ENCODE results near the gene WDR44. TPM values are rescaled to one million over a fixed set of nuclear protein-coding genes. Genes with fewer than 3 reads are reported as not detected.
A peak's percentile ranks its signal among the peaks of the same experiment; 100 is the strongest.
"Not testable (repeated sequence)": the region's sequence is repeated elsewhere in the genome, so short reads cannot be mapped to it uniquely, and the experiment has no call there.

WDR44 gene
- total RNA-seq, result 10 to 100 TPM; 12.6 to 16.3 (median 14.1) TPM

DNA sequence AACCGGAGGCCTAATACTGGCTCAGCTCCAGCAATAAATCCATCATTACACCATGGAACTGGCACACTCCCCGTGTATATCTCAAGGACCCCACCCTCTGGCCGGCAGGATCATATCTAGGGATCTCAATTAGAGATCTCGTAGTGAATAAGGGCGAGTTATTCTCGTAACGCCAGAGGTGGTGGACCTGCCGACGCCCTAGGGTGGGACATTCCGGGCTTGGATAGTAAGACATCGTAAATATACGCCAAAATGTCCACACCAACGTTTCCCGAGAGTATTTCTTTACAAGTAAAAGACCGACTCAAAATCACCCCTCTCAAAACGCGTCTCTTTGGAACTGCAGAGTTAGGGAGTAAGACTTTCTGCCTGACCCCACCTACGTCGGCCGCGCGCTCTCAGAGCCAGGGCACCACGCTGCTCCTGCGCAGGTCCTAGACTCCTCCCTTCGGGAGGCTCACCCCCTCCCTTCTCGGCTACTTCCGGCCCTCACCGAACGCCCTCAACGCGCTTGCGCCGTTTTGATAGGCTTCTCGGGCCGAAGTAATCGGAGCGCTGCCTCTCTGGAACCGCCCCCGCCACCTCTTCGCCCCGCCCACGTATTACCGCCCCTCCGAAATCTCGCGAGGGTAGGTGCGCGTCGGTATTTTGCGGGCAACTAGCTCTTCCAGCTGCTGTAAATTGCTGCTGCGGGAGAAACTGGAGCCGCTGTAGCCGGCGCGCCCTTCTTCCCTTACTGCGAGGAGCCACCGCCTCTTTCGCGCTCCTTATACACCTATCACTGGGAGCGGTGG lies at the start of gene WDR44:
WDR44 (plus strand) TSS at position 643 of the 794 bp plus-strand sequence. CDS start 398 bp downstream, outside the sequence.
- TF ChIP-seq POLR2A (IDR thresholded peaks at IDR 0.05) (peak; percentile 63 to 79), CTCF (IDR thresholded peaks at IDR 0.05 in 4 of 5, conservative IDR thresholded peaks at IDR 0.05 in 1 of 5) (no peak)
- no peaks in the 10 kb centered on the region for H3K36me3 ChIP-seq
- ATAC-seq, result peak; percentile 93 to 95
- H3K4me3 ChIP-seq, result peak within 1 kb of the TSS; percentile 70 to 82 (median 76)
- H3K27ac ChIP-seq, result peak within 1 kb of the TSS; percentile 91 to 96 (median 92)
- intact Hi-C loops (cut with DNase I; ENCODE audit: low total_unique reads), result no loop called here
- no peaks in the 10 kb centered on the region for H3K27me3 ChIP-seq
- H3K4me1 ChIP-seq, result peaks cover 0 to 21% of the 10 kb centered on the region in 2 donors
- no peaks in the 10 kb centered on the region for H3K9me3 ChIP-seq
- DNase-seq, result peak; percentile 90 to 94
- in situ Hi-C loops (cut with MboI; ENCODE audit: low sequenced_read_pairs in 4 of 4), result no loop called here

DNA sequence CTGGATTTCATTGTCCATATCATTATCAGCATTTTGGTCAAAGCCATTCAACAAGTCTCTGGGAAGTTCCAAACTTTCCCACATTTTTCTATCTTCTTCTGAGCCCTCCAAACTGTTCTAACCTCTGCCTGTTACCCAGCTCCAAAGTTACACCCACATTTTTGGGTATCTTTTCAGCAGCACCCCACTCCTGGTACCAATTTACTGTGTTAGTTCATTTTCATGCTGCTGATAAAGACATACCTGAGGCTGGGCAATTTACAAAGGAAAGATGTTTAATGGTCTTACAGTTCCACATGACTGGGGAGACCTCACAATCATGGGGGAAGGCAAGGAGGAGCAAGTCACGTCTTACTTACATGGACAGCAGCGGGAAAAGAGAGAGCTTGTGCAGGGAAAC lies 40.1 kb upstream of the WDR44 start:
- H3K27ac ChIP-seq; ATAC-seq; H3K4me3 ChIP-seq; H3K9me3 ChIP-seq; H3K36me3 ChIP-seq; H3K27me3 ChIP-seq; in situ Hi-C loops (cut with MboI; ENCODE audit: low sequenced_read_pairs in 4 of 4); H3K4me1 ChIP-seq; intact Hi-C loops (cut with DNase I; ENCODE audit: low total_unique reads); DNase-seq: not testable (repeated sequence)

- H3K4me1 ChIP-seq, result no peaks in the 10 kb centered on the region
- intact Hi-C loops (cut with DNase I; ENCODE audit: low total_unique reads) (no loop called here), in situ Hi-C loops (cut with MboI; ENCODE audit: low sequenced_read_pairs in 4 of 4) (no loop called here)
- H3K27ac ChIP-seq, result no peak overlapping the region
- H3K36me3 ChIP-seq, result no peaks in the 10 kb centered on the region
- ATAC-seq (no peak), DNase-seq (no peak)
- H3K27me3 ChIP-seq, result peaks cover 0 to 3% (median 0%) of the 10 kb centered on the region in 3 donors
- TF ChIP-seq POLR2A (IDR thresholded peaks at IDR 0.05), result no peak
- no peak for TF ChIP-seq CTCF (IDR thresholded peaks at IDR 0.05 in 4 of 5, conservative IDR thresholded peaks at IDR 0.05 in 1 of 5)
- H3K4me3 ChIP-seq, result no peak overlapping the region
- no peaks in the 10 kb centered on the region for H3K9me3 ChIP-seq
These were observed 30.4 kb upstream of the WDR44 start for GRCh38 chrX:118315529-118315928.

GRCh38 chrX:118324588-118324987 lies 21.3 kb upstream of the WDR44 start:
- DNase-seq (no peak), ATAC-seq (no peak)
- TF ChIP-seq CTCF (IDR thresholded peaks at IDR 0.05 in 4 of 5, conservative IDR thresholded peaks at IDR 0.05 in 1 of 5), result no peak
- no peak for TF ChIP-seq POLR2A (IDR thresholded peaks at IDR 0.05)
- intact Hi-C loops (cut with DNase I; ENCODE audit: low total_unique reads) (no loop called here), in situ Hi-C loops (cut with MboI; ENCODE audit: low sequenced_read_pairs in 4 of 4) (no loop called here)
- no peak overlapping the region for H3K27ac ChIP-seq
- no peak overlapping the region for H3K4me3 ChIP-seq
- H3K9me3 ChIP-seq, result no peaks in the 10 kb centered on the region
- no peaks in the 10 kb centered on the region for H3K27me3 ChIP-seq
- no peaks in the 10 kb centered on the region for H3K4me1 ChIP-seq
- no peaks in the 10 kb centered on the region for H3K36me3 ChIP-seq

- H3K36me3 ChIP-seq, result no peaks in the 10 kb centered on the region
- ATAC-seq, result no peak
- in situ Hi-C loops (cut with MboI; ENCODE audit: low sequenced_read_pairs in 4 of 4) (no loop called here), intact Hi-C loops (cut with DNase I; ENCODE audit: low total_unique reads) (no loop called here)
- H3K9me3 ChIP-seq, result no peaks in the 10 kb centered on the region
- TF ChIP-seq POLR2A (IDR thresholded peaks at IDR 0.05) (no peak), CTCF (IDR thresholded peaks at IDR 0.05 in 4 of 5, conservative IDR thresholded peaks at IDR 0.05 in 1 of 5) (no peak)
- H3K27me3 ChIP-seq, result no peaks in the 10 kb centered on the region
- no peak overlapping the region for H3K27ac ChIP-seq
- DNase-seq, result no peak
- no peaks in the 10 kb centered on the region for H3K4me1 ChIP-seq
- H3K4me3 ChIP-seq, result no peak overlapping the region
These were observed 20.5 kb upstream of the WDR44 start for GRCh38 chrX:118325453-118325852.
